ENCODE results near the gene RRP1.

RRP1 gene

GRCh38 chr21:43825936-43826622, 36.7 kb downstream of the RRP1 start:
- Histone ChIP-seq H3K9me3 (ENCODE audit: insufficient read depth, low read length) (0 out of 2 replicates have a peak, but pooled peaks cover 5% of the 10 kb centered on the region), H3K27me3 (ENCODE audit: insufficient read depth, insufficient read length) (no peaks in the 10 kb centered on the region), H3K9ac (ENCODE audit: insufficient read length, low read depth) (peak overlapping the region; percentile 1), H3K4me1 (ENCODE audit: insufficient read depth, insufficient read length) (peaks cover 16% of the 10 kb centered on the region), H3K4me3 (ENCODE audit: insufficient read length, low read depth) (no peak overlapping the region), H3K36me3 (ENCODE audit: insufficient read depth, insufficient read length, low read length) (no peaks in the 10 kb centered on the region)
- TF ChIP-seq SUZ12 (IDR thresholded peaks at IDR 0.05; ENCODE audit: extremely low read depth, insufficient read depth, insufficient read length) (no peak), ZNF274 (IDR thresholded peaks at IDR 0.05; ENCODE audit: low read depth, low read length) (no peak), YY1 (IDR thresholded peaks at IDR 0.05; ENCODE audit: insufficient read depth, insufficient read length) (no peak)
- no peak for DNase-seq (ENCODE audit: low read depth, low spot score)

- Histone ChIP-seq H3K4me3 (ENCODE audit: insufficient read length, low read depth) (no peak overlapping the region), H3K27me3 (ENCODE audit: insufficient read depth, insufficient read length) (no peaks in the 10 kb centered on the region), H3K4me1 (ENCODE audit: insufficient read depth, insufficient read length) (peaks cover 16% of the 10 kb centered on the region), H3K9ac (ENCODE audit: insufficient read length, low read depth) (peak overlapping the region; percentile 1), H3K9me3 (ENCODE audit: insufficient read depth, low read length) (0 out of 2 replicates have a peak, but pooled peaks cover under 1% of the 10 kb centered on the region), H3K36me3 (ENCODE audit: insufficient read depth, insufficient read length, low read length) (no peaks in the 10 kb centered on the region)
- TF ChIP-seq YY1 (IDR thresholded peaks at IDR 0.05; ENCODE audit: insufficient read depth, insufficient read length) (no peak), SUZ12 (IDR thresholded peaks at IDR 0.05; ENCODE audit: extremely low read depth, insufficient read depth, insufficient read length) (no peak), ZNF274 (IDR thresholded peaks at IDR 0.05; ENCODE audit: low read depth, low read length) (no peak)
- no peak for DNase-seq (ENCODE audit: low read depth, low spot score)
Measured at GRCh38 chr21:43826623-43826974, 37.2 kb downstream of the RRP1 start.

- H3K36me3 ChIP-seq (ENCODE audit: insufficient read depth, insufficient read length, low read length): no peaks in the 10 kb centered on the region
- no peaks in the 10 kb centered on the region for H3K9me3 ChIP-seq (ENCODE audit: insufficient read depth, low read length)
- H3K27me3 ChIP-seq (ENCODE audit: insufficient read depth, insufficient read length): no peaks in the 10 kb centered on the region
- no peak for DNase-seq (ENCODE audit: low read depth, low spot score)
- no peak overlapping the region for H3K4me3 ChIP-seq (ENCODE audit: insufficient read length, low read depth)
- TF ChIP-seq ZNF274 (IDR thresholded peaks at IDR 0.05; ENCODE audit: low read depth, low read length) (no peak), SUZ12 (IDR thresholded peaks at IDR 0.05; ENCODE audit: extremely low read depth, insufficient read depth, insufficient read length) (no peak), YY1 (IDR thresholded peaks at IDR 0.05; ENCODE audit: insufficient read depth, insufficient read length) (no peak)
- peaks cover 16% of the 10 kb centered on the region for H3K4me1 ChIP-seq (ENCODE audit: insufficient read depth, insufficient read length)
- peak overlapping the region; percentile 1 for H3K9ac ChIP-seq (ENCODE audit: insufficient read length, low read depth)
Measured at GRCh38 chr21:43827015-43827611, 37.7 kb downstream of the RRP1 start.

- no peak for TF ChIP-seq SUZ12 (IDR thresholded peaks at IDR 0.05; ENCODE audit: extremely low read depth, insufficient read depth, insufficient read length)
- no peak for TF ChIP-seq YY1 (IDR thresholded peaks at IDR 0.05; ENCODE audit: insufficient read depth, insufficient read length)
- no peak for TF ChIP-seq ZNF274 (IDR thresholded peaks at IDR 0.05; ENCODE audit: low read depth, low read length)
- Histone ChIP-seq H3K9me3 (ENCODE audit: insufficient read depth, low read length) (peaks cover 11% of the 10 kb centered on the region; the same call in 1 of the 2 replicates), H3K9ac (ENCODE audit: insufficient read length, low read depth) (no peak overlapping the region), H3K27me3 (ENCODE audit: insufficient read depth, insufficient read length) (no peaks in the 10 kb centered on the region), H3K36me3 (ENCODE audit: insufficient read depth, insufficient read length, low read length) (no peaks in the 10 kb centered on the region), H3K4me3 (ENCODE audit: insufficient read length, low read depth) (no peak overlapping the region), H3K4me1 (ENCODE audit: insufficient read depth, insufficient read length) (peaks cover 16% of the 10 kb centered on the region)
- no peak for DNase-seq (ENCODE audit: low read depth, low spot score)
Measured at GRCh38 chr21:43829161-43829560, 39.8 kb downstream of the RRP1 start.

GRCh38 chr21:43829575-43830119, 40.3 kb downstream of the RRP1 start:
- H3K27me3 ChIP-seq (ENCODE audit: insufficient read depth, insufficient read length): no peaks in the 10 kb centered on the region
- no peak overlapping the region for H3K4me3 ChIP-seq (ENCODE audit: insufficient read length, low read depth)
- no peak for DNase-seq (ENCODE audit: low read depth, low spot score)
- no peak overlapping the region for H3K9ac ChIP-seq (ENCODE audit: insufficient read length, low read depth)
- H3K9me3 ChIP-seq (ENCODE audit: insufficient read depth, low read length): peaks cover 12% of the 10 kb centered on the region; the same call in 1 of the 2 replicates
- peaks cover 18% of the 10 kb centered on the region for H3K4me1 ChIP-seq (ENCODE audit: insufficient read depth, insufficient read length)
- no peaks in the 10 kb centered on the region for H3K36me3 ChIP-seq (ENCODE audit: insufficient read depth, insufficient read length, low read length)
- TF ChIP-seq YY1 (IDR thresholded peaks at IDR 0.05; ENCODE audit: insufficient read depth, insufficient read length): no peak
- no peak for TF ChIP-seq ZNF274 (IDR thresholded peaks at IDR 0.05; ENCODE audit: low read depth, low read length)
- no peak for TF ChIP-seq SUZ12 (IDR thresholded peaks at IDR 0.05; ENCODE audit: extremely low read depth, insufficient read depth, insufficient read length)

GRCh38 chr21:43832158-43832550, 42.8 kb downstream of the RRP1 start:
- Histone ChIP-seq H3K9ac (ENCODE audit: insufficient read length, low read depth) (no peak overlapping the region), H3K27me3 (ENCODE audit: insufficient read depth, insufficient read length) (peaks cover 2% of the 10 kb centered on the region), H3K36me3 (ENCODE audit: insufficient read depth, insufficient read length, low read length) (no peaks in the 10 kb centered on the region), H3K4me1 (ENCODE audit: insufficient read depth, insufficient read length) (peaks cover 3% of the 10 kb centered on the region), H3K4me3 (ENCODE audit: insufficient read length, low read depth) (no peak overlapping the region), H3K9me3 (ENCODE audit: insufficient read depth, low read length) (peaks cover 12% of the 10 kb centered on the region; the same call in 1 of the 2 replicates)
- TF ChIP-seq SUZ12 (IDR thresholded peaks at IDR 0.05; ENCODE audit: extremely low read depth, insufficient read depth, insufficient read length) (no peak), YY1 (IDR thresholded peaks at IDR 0.05; ENCODE audit: insufficient read depth, insufficient read length) (no peak), ZNF274 (IDR thresholded peaks at IDR 0.05; ENCODE audit: low read depth, low read length) (no peak)
- DNase-seq (ENCODE audit: low read depth, low spot score): no peak

- H3K4me3 ChIP-seq (ENCODE audit: insufficient read length, low read depth): no peak overlapping the region
- TF ChIP-seq YY1 (IDR thresholded peaks at IDR 0.05; ENCODE audit: insufficient read depth, insufficient read length) (no peak), SUZ12 (IDR thresholded peaks at IDR 0.05; ENCODE audit: extremely low read depth, insufficient read depth, insufficient read length) (no peak), ZNF274 (IDR thresholded peaks at IDR 0.05; ENCODE audit: low read depth, low read length) (no peak)
- peaks cover 12% of the 10 kb centered on the region; the same call in 1 of the 2 replicates for H3K9me3 ChIP-seq (ENCODE audit: insufficient read depth, low read length)
- peaks cover 2% of the 10 kb centered on the region for H3K27me3 ChIP-seq (ENCODE audit: insufficient read depth, insufficient read length)
- no peaks in the 10 kb centered on the region for H3K36me3 ChIP-seq (ENCODE audit: insufficient read depth, insufficient read length, low read length)
- DNase-seq (ENCODE audit: low read depth, low spot score): no peak
- peaks cover 3% of the 10 kb centered on the region for H3K4me1 ChIP-seq (ENCODE audit: insufficient read depth, insufficient read length)
- H3K9ac ChIP-seq (ENCODE audit: insufficient read length, low read depth): no peak overlapping the region
Measured at GRCh38 chr21:43832648-43833047, 43.3 kb downstream of the RRP1 start.
